OCI-LY7 (cell line): ENCODE data around the gene CRBN. TPM values are rescaled to one million over a fixed set of nuclear protein-coding genes. Genes with fewer than 3 reads are reported as not detected.

Source experiments
- BruUV-seq: library from RNA; stranded (reverse); fragments of 400-500 nt; replicated peaks from 2 replicates; lab custom pipeline; 2021; lab: Mats Ljungman, UMichigan
- CTCF ChIA-PET: fragments of 300-600 bp; sonication (Branson Sonifier 250); formaldehyde crosslinking; loops from one replicate; lab custom pipeline; 2022; ENCODE audit warnings: antibody characterized with exemption; ENCODE audit not compliant: unreplicated experiment; lab: Charles Lee
- POLR2A ChIA-PET: fragments of 300-600 bp; sonication (Branson Sonifier 250); formaldehyde crosslinking; loops from one replicate; lab custom pipeline; 2022; ENCODE audit warnings: antibody characterized with exemption; lab: Charles Lee
- DNase-seq: peaks from one replicate; pipeline ENCODE4 v3.0.0-alpha.2; 2015; ENCODE audit warnings: low spot score
- H2AFZ ChIP-seq: fragments of 200-600 bp; sonication (generic), shearing (Covaris generic); 2 replicates; pipeline ENCODE4 v1.6.1; 2014; ENCODE audit warnings: mild to moderate bottlenecking, antibody characterized with exemption, low read length, moderate library complexity
- H3K27ac ChIP-seq: fragments of 200-600 bp; sonication (generic); 2 replicates; pipeline ENCODE4 v1.5.1; 2014; ENCODE audit warnings: mixed run types, low read depth, mild to moderate bottlenecking, moderate library complexity, low read length, inconsistent platforms; ENCODE audit not compliant: poor library complexity, severe bottlenecking
- H3K36me3 ChIP-seq: fragments of 200-600 bp; sonication (generic); 2 replicates; pipeline ENCODE4 v1.6.1; 2014; ENCODE audit warnings: mild to moderate bottlenecking, antibody characterized with exemption, low read length, moderate library complexity, mixed read lengths; ENCODE audit not compliant: insufficient read depth
- H3K4me1 ChIP-seq: fragments of 200-600 bp; sonication (generic); 2 replicates; pipeline ENCODE4 v1.5.1; 2014; ENCODE audit warnings: mild to moderate bottlenecking, low read length; ENCODE audit not compliant: insufficient read depth, poor library complexity, severe bottlenecking
- H3K4me2 ChIP-seq: fragments of 200-600 bp; sonication (generic); 2 replicates; pipeline ENCODE4 v1.6.1; 2014; ENCODE audit warnings: mild to moderate bottlenecking, low read length
- H3K4me3 ChIP-seq: fragments of 200-600 bp; sonication (generic); 2 replicates; pipeline ENCODE4 v1.5.1; 2014; ENCODE audit warnings: mild to moderate bottlenecking, low read depth, low read length; ENCODE audit not compliant: poor library complexity, severe bottlenecking
- H3K79me2 ChIP-seq: fragments of 200-600 bp; sonication (generic); 2 replicates; pipeline ENCODE4 v1.6.1; 2016; ENCODE audit warnings: low read depth, mild to moderate bottlenecking, low read length, moderate library complexity, mixed read lengths; ENCODE audit not compliant: insufficient read depth
- H3K9me2 ChIP-seq: fragments of 200-600 bp; sonication (generic); 2 replicates; pipeline ENCODE4 v1.6.1; 2016; ENCODE audit warnings: mild to moderate bottlenecking, low read length, mixed read lengths; ENCODE audit not compliant: insufficient read depth
- H3K9me3 ChIP-seq: fragments of 200-600 bp; sonication (generic); 2 replicates; pipeline ENCODE4 v1.6.1; 2014; ENCODE audit warnings: mild to moderate bottlenecking, mixed run types, low read length, mixed read lengths
- H4K20me1 ChIP-seq: fragments of 200-600 bp; sonication (generic); 2 replicates; pipeline ENCODE4 v1.6.1; 2014; ENCODE audit warnings: mild to moderate bottlenecking, antibody characterized with exemption, low read length, moderate library complexity, mixed read lengths; ENCODE audit not compliant: insufficient read depth
- EZH2phosphoT487 ChIP-seq: fragments of 200-600 bp; sonication (generic); IDR thresholded peaks from 2 replicates; pipeline ENCODE4 v1.6.1; 2018; ENCODE audit warnings: low read depth, borderline replicate concordance, mild to moderate bottlenecking, mixed run types, antibody characterized with exemption, low read length, moderate library complexity, mixed read lengths
- intact Hi-C: fragments of 100-400 bp; cut with micrococcal nuclease; formaldehyde crosslinking; loops from one replicate; pipeline ENCODE4 v1.10.0; 2022; ENCODE audit not compliant: unreplicated experiment
- total RNA-seq, 2 experiments: library from RNA; depleted of rRNA in 1 of 2; stranded (reverse); fragments of >200 nt in 1 of 2; shearing (Covaris generic) in 1 of 2; gene quantifications; 2 replicates each; pipeline ENCODE4 v1.2.3, GENCODE V29; 2014 to 2022
- TF ChIP-seq, protein P1 (sequence below): fragments of 200-600 bp; sonication (generic); conservative IDR thresholded peaks from 2 replicates; pipeline ENCODE4 v1.5.1; 2014; ENCODE audit warnings: mild to moderate bottlenecking, antibody characterized with exemption, low read length, moderate library complexity, mixed read lengths

Gene CRBN
- total RNA-seq, 2 experiments from 2014 or later = 23.5 to 32.5 TPM

- ChIA-PET POLR2A (interaction anchor here (0.6 to 1.0 kb wide), 2 partner anchors 8 to 25 kb away, joined by 3 read pairs; no protein-coding TSS in a partner anchor), CTCF (no interaction called here)
- H3K4me1 ChIP-seq = no peaks in the 10 kb centered on the region
- no peak overlapping the region for H3K27ac ChIP-seq
- no peaks in the 10 kb centered on the region for H3K79me2 ChIP-seq
- no peaks in the 10 kb centered on the region for H3K9me2 ChIP-seq
- no peak overlapping the region for H3K4me3 ChIP-seq
- H3K36me3 ChIP-seq = no peaks in the 10 kb centered on the region
- TF ChIP-seq, protein P1, sequence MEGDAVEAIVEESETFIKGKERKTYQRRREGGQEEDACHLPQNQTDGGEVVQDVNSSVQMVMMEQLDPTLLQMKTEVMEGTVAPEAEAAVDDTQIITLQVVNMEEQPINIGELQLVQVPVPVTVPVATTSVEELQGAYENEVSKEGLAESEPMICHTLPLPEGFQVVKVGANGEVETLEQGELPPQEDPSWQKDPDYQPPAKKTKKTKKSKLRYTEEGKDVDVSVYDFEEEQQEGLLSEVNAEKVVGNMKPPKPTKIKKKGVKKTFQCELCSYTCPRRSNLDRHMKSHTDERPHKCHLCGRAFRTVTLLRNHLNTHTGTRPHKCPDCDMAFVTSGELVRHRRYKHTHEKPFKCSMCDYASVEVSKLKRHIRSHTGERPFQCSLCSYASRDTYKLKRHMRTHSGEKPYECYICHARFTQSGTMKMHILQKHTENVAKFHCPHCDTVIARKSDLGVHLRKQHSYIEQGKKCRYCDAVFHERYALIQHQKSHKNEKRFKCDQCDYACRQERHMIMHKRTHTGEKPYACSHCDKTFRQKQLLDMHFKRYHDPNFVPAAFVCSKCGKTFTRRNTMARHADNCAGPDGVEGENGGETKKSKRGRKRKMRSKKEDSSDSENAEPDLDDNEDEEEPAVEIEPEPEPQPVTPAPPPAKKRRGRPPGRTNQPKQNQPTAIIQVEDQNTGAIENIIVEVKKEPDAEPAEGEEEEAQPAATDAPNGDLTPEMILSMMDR = no peak
- TF ChIP-seq EZH2phosphoT487 = no peak
- H3K9me3 ChIP-seq = no peaks in the 10 kb centered on the region
- DNase-seq = no peak
- intact Hi-C loops = no loop called here
- H3K4me2 ChIP-seq = no peak overlapping the region
- H4K20me1 ChIP-seq = no peaks in the 10 kb centered on the region
- no peak overlapping the region for H2AFZ ChIP-seq
- BruUV-seq = no TSS peak
Measured at GRCh38 chr3:3209714-3210113, 30.2 kb upstream of the CRBN start.

- Histone ChIP-seq H3K79me2 (no peaks in the 10 kb centered on the region), H3K27ac (no peak overlapping the region), H3K4me2 (no peak overlapping the region), H3K4me1 (no peaks in the 10 kb centered on the region), H3K9me3 (no peaks in the 10 kb centered on the region), H3K36me3 (no peaks in the 10 kb centered on the region), H3K4me3 (no peak overlapping the region), H4K20me1 (no peaks in the 10 kb centered on the region), H3K9me2 (no peaks in the 10 kb centered on the region), H2AFZ (no peak overlapping the region)
- intact Hi-C loops = no loop called here
- POLR2A ChIA-PET = interaction anchor here (1.0 kb wide), 1 partner anchor 9 kb away, joined by 3 read pairs; no protein-coding TSS in a partner anchor
- no peak for DNase-seq
- TF ChIP-seq, protein P1 = no peak
- TF ChIP-seq EZH2phosphoT487 = no peak
- no TSS peak for BruUV-seq
- CTCF ChIA-PET = no interaction called here
Measured at GRCh38 chr3:3209057-3209456, 29.6 kb upstream of the CRBN start.

- no peaks in the 10 kb centered on the region for H3K9me2 ChIP-seq
- H3K27ac ChIP-seq = no peak overlapping the region
- no peaks in the 10 kb centered on the region for H3K4me1 ChIP-seq
- TF ChIP-seq, protein P1 = no peak
- TF ChIP-seq EZH2phosphoT487 = no peak
- no peak overlapping the region for H3K4me3 ChIP-seq
- no TSS peak for BruUV-seq
- H2AFZ ChIP-seq = no peak overlapping the region
- POLR2A ChIA-PET = no interaction called here
- no peaks in the 10 kb centered on the region for H4K20me1 ChIP-seq
- no peaks in the 10 kb centered on the region for H3K79me2 ChIP-seq
- H3K9me3 ChIP-seq = no peaks in the 10 kb centered on the region
- H3K36me3 ChIP-seq = no peaks in the 10 kb centered on the region
- intact Hi-C loops = loop anchor here (2.0 kb wide), 1 partner anchor 797 kb away; no protein-coding TSS in a partner anchor
- no peak for DNase-seq
- no peak overlapping the region for H3K4me2 ChIP-seq
- CTCF ChIA-PET = interaction anchor here (0.6 kb wide), 1 partner anchor 677 kb away, joined by 3 read pairs; no protein-coding TSS in a partner anchor
Measured at GRCh38 chr3:3201611-3202010, 22.1 kb upstream of the CRBN start.
